ENCODE results near the gene CARD11.
"Not testable (repeated sequence)": the region's sequence is repeated elsewhere in the genome, so short reads cannot be mapped to it uniquely, and the experiment has no call there.

Gene CARD11

GRCh38 chr7:2962865-2963264, 80.8 kb downstream of the CARD11 start:
- no peak for DNase-seq (ENCODE audit: low read depth)

- DNase-seq (ENCODE audit: low read depth), result no peak
Observed at GRCh38 chr7:2959828-2960599, 83.7 kb downstream of the CARD11 start.

GRCh38 chr7:2959103-2959680, 84.5 kb downstream of the CARD11 start:
- no peak for DNase-seq (ENCODE audit: low read depth)

GRCh38 chr7:2958416-2959102, 85.1 kb downstream of the CARD11 start:
- no peak for DNase-seq (ENCODE audit: low read depth)

- DNase-seq (ENCODE audit: low read depth), result not testable (repeated sequence)
Observed at GRCh38 chr7:2957369-2957727, 86.3 kb downstream of the CARD11 start.

GRCh38 chr7:2956526-2957368, 86.9 kb downstream of the CARD11 start:
- peak; percentile 64 for DNase-seq (ENCODE audit: low read depth)

GRCh38 chr7:2956076-2956475, 87.6 kb downstream of the CARD11 start:
- DNase-seq (ENCODE audit: low read depth), result no peak

GRCh38 chr7:2955269-2955668, 88.4 kb downstream of the CARD11 start:
- no peak for DNase-seq (ENCODE audit: low read depth)

- no peak for DNase-seq (ENCODE audit: low read depth)
Observed at GRCh38 chr7:2954433-2954853, 89.2 kb downstream of the CARD11 start.

- DNase-seq (ENCODE audit: low read depth), result no peak
Observed at GRCh38 chr7:2953588-2954407, 89.9 kb downstream of the CARD11 start.

GRCh38 chr7:2953099-2953498, 90.6 kb downstream of the CARD11 start:
- DNase-seq (ENCODE audit: low read depth), result no peak

- DNase-seq (ENCODE audit: low read depth), result no peak
Observed at GRCh38 chr7:2952316-2952715, 91.4 kb downstream of the CARD11 start.

- DNase-seq (ENCODE audit: low read depth), result no peak
Observed at GRCh38 chr7:2950578-2950977, 93.1 kb downstream of the CARD11 start.

- DNase-seq (ENCODE audit: low read depth), result no peak
Observed at GRCh38 chr7:2948749-2949148, 94.9 kb downstream of the CARD11 start.

- no peak for DNase-seq (ENCODE audit: low read depth)
Observed at GRCh38 chr7:2947058-2947780, 96.4 kb downstream of the CARD11 start.

GRCh38 chr7:2945171-2945570, 98.5 kb downstream of the CARD11 start:
- no peak for DNase-seq (ENCODE audit: low read depth)

- no peak for DNase-seq (ENCODE audit: low read depth)
Observed at GRCh38 chr7:2944739-2945138, 98.9 kb downstream of the CARD11 start.

- no peak for DNase-seq (ENCODE audit: low read depth)
Observed at GRCh38 chr7:2943851-2944601, 99.6 kb downstream of the CARD11 start.

GRCh38 chr7:2941216-2941859, 102.3 kb downstream of the CARD11 start:
- DNase-seq (ENCODE audit: low read depth), result no peak

GRCh38 chr7:2940466-2940865, 103.2 kb downstream of the CARD11 start:
- no peak for DNase-seq (ENCODE audit: low read depth)
